Measurements from ENCODE around the gene TMEM62.

Gene TMEM62

DNA sequence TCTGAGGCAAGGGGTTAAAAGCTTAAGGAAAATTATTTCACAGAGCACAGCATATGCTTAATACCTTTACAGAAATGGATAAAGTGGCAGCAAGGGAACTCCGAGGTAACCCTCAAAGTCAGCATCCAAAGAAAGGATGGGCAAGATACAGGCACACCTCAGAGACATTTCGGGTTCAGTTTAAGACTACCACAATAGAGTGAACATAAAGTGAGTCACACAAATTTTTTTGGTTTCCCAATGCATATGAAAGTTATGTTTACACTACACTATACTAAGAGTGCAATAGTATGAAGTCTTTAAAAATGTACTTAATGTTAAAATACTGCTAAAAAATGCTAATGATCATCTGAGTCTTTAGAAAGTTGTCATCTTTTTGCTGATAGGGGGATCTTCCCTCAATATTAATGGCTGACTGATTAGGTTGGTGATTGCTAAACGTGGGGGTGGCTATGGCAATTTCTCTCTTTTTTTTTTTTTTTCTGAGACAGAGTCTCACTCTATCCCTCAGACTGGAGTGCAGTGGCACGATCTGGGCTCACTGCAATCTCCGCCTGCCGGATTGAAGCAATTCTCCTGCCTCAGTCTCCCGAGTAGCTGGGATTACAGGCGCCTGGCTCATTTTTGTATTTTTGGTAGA, 37.6 kb upstream of the TMEM62 start:
- TF ChIP-seq, protein P1, sequence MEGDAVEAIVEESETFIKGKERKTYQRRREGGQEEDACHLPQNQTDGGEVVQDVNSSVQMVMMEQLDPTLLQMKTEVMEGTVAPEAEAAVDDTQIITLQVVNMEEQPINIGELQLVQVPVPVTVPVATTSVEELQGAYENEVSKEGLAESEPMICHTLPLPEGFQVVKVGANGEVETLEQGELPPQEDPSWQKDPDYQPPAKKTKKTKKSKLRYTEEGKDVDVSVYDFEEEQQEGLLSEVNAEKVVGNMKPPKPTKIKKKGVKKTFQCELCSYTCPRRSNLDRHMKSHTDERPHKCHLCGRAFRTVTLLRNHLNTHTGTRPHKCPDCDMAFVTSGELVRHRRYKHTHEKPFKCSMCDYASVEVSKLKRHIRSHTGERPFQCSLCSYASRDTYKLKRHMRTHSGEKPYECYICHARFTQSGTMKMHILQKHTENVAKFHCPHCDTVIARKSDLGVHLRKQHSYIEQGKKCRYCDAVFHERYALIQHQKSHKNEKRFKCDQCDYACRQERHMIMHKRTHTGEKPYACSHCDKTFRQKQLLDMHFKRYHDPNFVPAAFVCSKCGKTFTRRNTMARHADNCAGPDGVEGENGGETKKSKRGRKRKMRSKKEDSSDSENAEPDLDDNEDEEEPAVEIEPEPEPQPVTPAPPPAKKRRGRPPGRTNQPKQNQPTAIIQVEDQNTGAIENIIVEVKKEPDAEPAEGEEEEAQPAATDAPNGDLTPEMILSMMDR (conservative IDR thresholded peaks at IDR 0.05; ENCODE audit: low read length): no peak
- DNase-seq (ENCODE audit: low read depth): no peak
- no peak overlapping the region for H3K4me3 ChIP-seq (ENCODE audit: low read length)

GRCh38 chr15:43096411-43096810, 37.0 kb upstream of the TMEM62 start:
- H3K4me3 ChIP-seq (ENCODE audit: low read length): no peak overlapping the region
- DNase-seq (ENCODE audit: low read depth): no peak
- TF ChIP-seq, protein P1 (conservative IDR thresholded peaks at IDR 0.05; ENCODE audit: low read length): no peak

GRCh38 chr15:43099105-43099845, 34.1 kb upstream of the TMEM62 start:
- no peak for DNase-seq (ENCODE audit: low read depth)
- TF ChIP-seq, protein P1 (conservative IDR thresholded peaks at IDR 0.05; ENCODE audit: low read length): no peak
- no peak overlapping the region for H3K4me3 ChIP-seq (ENCODE audit: low read length)

DNA sequence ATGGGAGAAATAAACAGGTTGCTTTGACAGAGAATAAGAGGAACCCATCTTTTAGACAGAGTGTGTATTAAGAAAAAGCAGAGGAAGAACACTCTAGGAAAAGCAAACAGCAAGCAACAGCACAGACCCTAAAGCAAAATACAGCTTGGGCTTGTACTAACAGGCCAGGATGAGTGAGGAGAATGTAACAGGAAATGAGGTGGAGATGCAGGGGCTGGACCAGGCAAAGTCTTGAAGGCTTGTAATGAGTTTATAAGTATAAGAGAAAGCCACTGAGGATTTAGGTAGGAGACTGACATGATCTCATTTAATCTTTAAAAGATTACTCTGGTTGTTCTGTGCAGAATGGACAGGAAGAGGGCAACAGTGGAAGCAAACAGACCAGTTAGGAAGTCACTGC, 32.4 kb upstream of the TMEM62 start:
- H3K4me3 ChIP-seq (ENCODE audit: low read length): no peak overlapping the region
- TF ChIP-seq, protein P1 (conservative IDR thresholded peaks at IDR 0.05; ENCODE audit: low read length): no peak
- DNase-seq (ENCODE audit: low read depth): no peak

GRCh38 chr15:43102187-43102586, 31.2 kb upstream of the TMEM62 start:
- DNase-seq (ENCODE audit: low read depth): no peak
- no peak overlapping the region for H3K4me3 ChIP-seq (ENCODE audit: low read length)
- TF ChIP-seq, protein P1 (conservative IDR thresholded peaks at IDR 0.05; ENCODE audit: low read length): no peak

DNA sequence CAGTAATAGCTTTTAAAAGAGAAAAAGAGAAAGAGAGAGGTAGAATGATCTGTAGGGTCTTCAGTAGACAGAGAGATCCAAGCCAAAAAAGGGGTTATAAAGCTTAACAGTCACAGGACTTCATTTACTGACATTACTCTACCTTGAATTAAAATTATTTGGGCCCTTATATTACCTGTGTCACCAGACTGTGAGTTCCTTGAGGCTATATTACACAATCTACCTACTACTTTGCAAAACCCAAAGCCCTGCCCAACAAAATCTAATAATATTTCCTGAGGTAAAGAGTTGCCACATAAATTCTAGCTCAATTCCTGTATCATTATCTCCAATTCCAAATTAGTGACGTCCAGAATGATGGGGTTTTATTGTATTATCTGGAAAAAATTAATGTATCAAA, 29.5 kb upstream of the TMEM62 start:
- H3K4me3 ChIP-seq (ENCODE audit: low read length): no peak overlapping the region
- TF ChIP-seq, protein P1 (conservative IDR thresholded peaks at IDR 0.05; ENCODE audit: low read length): no peak
- DNase-seq (ENCODE audit: low read depth): no peak

GRCh38 chr15:43104426-43104825, 29.0 kb upstream of the TMEM62 start:
- no peak overlapping the region for H3K4me3 ChIP-seq (ENCODE audit: low read length)
- DNase-seq (ENCODE audit: low read depth): no peak
- TF ChIP-seq, protein P1 (conservative IDR thresholded peaks at IDR 0.05; ENCODE audit: low read length): no peak

Data from AG10803 (cell line).